Endodermal cell (in vitro differentiated cells): ENCODE measurements around the gene RIMS1. TPM values are rescaled to one million over a fixed set of nuclear protein-coding genes. Genes with fewer than 3 reads are reported as not detected.
"Not testable (repeated sequence)": the region's sequence is repeated elsewhere in the genome, so short reads cannot be mapped to it uniquely, and the experiment has no call there.

Experiments
- DNase-seq: peaks from one replicate; pipeline ENCODE4 v3.0.0-alpha.2; 2017
- H3K27ac ChIP-seq: 2 replicates; pipeline ENCODE4 v1.5.1; 2013; ENCODE audit warnings: mild to moderate bottlenecking, low read depth, low read length, moderate library complexity
- H3K27me3 ChIP-seq: 2 replicates; pipeline ENCODE4 v1.6.1; 2013; ENCODE audit warnings: mild to moderate bottlenecking, low read length, moderate library complexity; ENCODE audit not compliant: insufficient read depth, control insufficient read depth, poor library complexity, severe bottlenecking
- H3K36me3 ChIP-seq: 2 replicates; pipeline ENCODE4 v1.7.0; 2013; ENCODE audit warnings: mild to moderate bottlenecking, low read length, moderate library complexity; ENCODE audit not compliant: control insufficient read depth, insufficient read depth
- H3K4me1 ChIP-seq: one replicate; pipeline ENCODE4 v1.7.0; 2013; ENCODE audit warnings: low read length; ENCODE audit not compliant: control insufficient read depth, insufficient read depth
- H3K4me3 ChIP-seq: 2 replicates; pipeline ENCODE4 v1.5.1; 2013; ENCODE audit warnings: mild to moderate bottlenecking, low read length, moderate library complexity
- H3K9ac ChIP-seq: 2 replicates; pipeline ENCODE4 v1.6.1; 2013; ENCODE audit warnings: mild to moderate bottlenecking, low read length, moderate library complexity; ENCODE audit not compliant: poor library complexity, severe bottlenecking; ENCODE audit errors: extremely low read depth
- H3K9me3 ChIP-seq: 2 replicates; pipeline ENCODE4 v1.6.1; 2013; ENCODE audit warnings: mild to moderate bottlenecking, low read length, moderate library complexity; ENCODE audit not compliant: control insufficient read depth
- H3K27ac Mint-ChIP-seq: 2 replicates; pipeline ENCODE4 v1.8.0; 2020; ENCODE audit warnings: mixed read lengths
- H3K27me3 Mint-ChIP-seq: 2 replicates; pipeline ENCODE4 v1.8.0; 2021; ENCODE audit warnings: mild to moderate bottlenecking, mixed read lengths; ENCODE audit not compliant: insufficient read depth
- H3K36me3 Mint-ChIP-seq: 2 replicates; pipeline ENCODE4 v1.8.0; 2020; ENCODE audit warnings: low read depth, mixed read lengths
- H3K4me1 Mint-ChIP-seq: 2 replicates; pipeline ENCODE4 v1.8.0; 2020; ENCODE audit warnings: mixed read lengths
- H3K4me3 Mint-ChIP-seq: 2 replicates; pipeline ENCODE4 v1.8.0; 2020; ENCODE audit warnings: mild to moderate bottlenecking, moderate library complexity, mixed read lengths
- H3K9me3 Mint-ChIP-seq: 2 replicates; pipeline ENCODE4 v1.8.0; 2020; ENCODE audit warnings: mild to moderate bottlenecking, mixed read lengths
- CTCF ChIP-seq: fragments of 200-600 bp; sonication (generic); conservative IDR thresholded peaks from 2 replicates; pipeline ENCODE4 v1.5.0; 2021; ENCODE audit warnings: antibody characterized with exemption, mild to moderate bottlenecking
- WGBS, 2 experiments: methylation state at CpG; one replicate each; pipeline versions ENCODE4 v1.1.5 to v1.1.7; 2013; ENCODE audit warnings: missing lambda C conversion rate in 2 of 2, mixed read lengths in 1 of 2; ENCODE audit not compliant: insufficient coverage in 1 of 2, insufficient read length in 1 of 2; 5-methylcytosine and 5-hydroxymethylcytosine counted together
- total RNA-seq, 2 donors: library from RNA; stranded (reverse); fragmentation: NEBNext Ultra II Directional in 1 of 2; extraction: Animal tissue kit (Norgen Biotek cat#: 25700) in 1 of 2; gene quantifications; 2 replicates in 1 of 2; 3 replicates in 1 of 2; pipeline ENCODE4 v1.2.1, GENCODE V29; 2021

Gene RIMS1
- total RNA-seq, 2 donors from 2014 or later = 1.1 to 1.6 TPM

GRCh38 chr6:71994705-71995271 is 108.4 kb downstream of the RIMS1 start:
- Histone ChIP-seq H3K36me3 (no peaks in the 10 kb centered on the region), H3K4me1 (peaks cover 2% of the 10 kb centered on the region), H3K27me3 (no peaks in the 10 kb centered on the region), H3K27ac (no peak overlapping the region), H3K9me3 (no peaks in the 10 kb centered on the region), H3K4me3 (no peak overlapping the region), H3K9ac (no peak overlapping the region)
- Mint-ChIP-seq H3K4me1 (peaks cover 2% of the 10 kb centered on the region), H3K27ac (no peak overlapping the region), H3K9me3 (no peaks in the 10 kb centered on the region), H3K27me3 (no peaks in the 10 kb centered on the region), H3K4me3 (no peak overlapping the region), H3K36me3 (no peaks in the 10 kb centered on the region)
- no peak for TF ChIP-seq CTCF
- 92% methylated on average over 1 of the region's 1 CpG; no CpG with 5 or more reads in 1 of the 2 experiments for WGBS, 2 experiments
- no peak for DNase-seq

GRCh38 chr6:71997341-71997740 is 111.0 kb downstream of the RIMS1 start:
- Mint-ChIP-seq H3K4me3 (no peak overlapping the region), H3K4me1 (peaks cover 2% of the 10 kb centered on the region)

GRCh38 chr6:72002415-72002814 is 116.1 kb downstream of the RIMS1 start:
- 87 to 91% methylated on average over 4 of the region's 4 CpGs for WGBS, 2 experiments
- H3K4me3 Mint-ChIP-seq = no peak overlapping the region
- DNase-seq = no peak

More at GRCh38 chr6:71997341-71997740, 111.0 kb downstream of the RIMS1 start:
- 92% methylated on average over 1 of the region's 1 CpG; no CpG with 5 or more reads in 1 of the 2 experiments for WGBS, 2 experiments
- Mint-ChIP-seq H3K27ac (no peak overlapping the region), H3K9me3 (no peaks in the 10 kb centered on the region), H3K27me3 (no peaks in the 10 kb centered on the region), H3K36me3 (no peaks in the 10 kb centered on the region)
- Histone ChIP-seq H3K9ac (no peak overlapping the region), H3K27me3 (no peaks in the 10 kb centered on the region), H3K36me3 (no peaks in the 10 kb centered on the region), H3K9me3 (no peaks in the 10 kb centered on the region), H3K4me3 (no peak overlapping the region), H3K27ac (no peak overlapping the region), H3K4me1 (peaks cover 2% of the 10 kb centered on the region)
- no peak for DNase-seq
- no peak for TF ChIP-seq CTCF

GRCh38 chr6:72006591-72006990 is 120.2 kb downstream of the RIMS1 start:
- not testable (repeated sequence) for H3K9ac ChIP-seq, H3K27me3 Mint-ChIP-seq, H3K4me1 ChIP-seq, H3K4me1 Mint-ChIP-seq, H3K27ac ChIP-seq, H3K27ac Mint-ChIP-seq, H3K4me3 Mint-ChIP-seq, H3K36me3 ChIP-seq, H3K36me3 Mint-ChIP-seq, H3K4me3 ChIP-seq, H3K27me3 ChIP-seq, DNase-seq
- H3K9me3 ChIP-seq = peaks cover 11% of the 10 kb centered on the region
- peaks cover 34% of the 10 kb centered on the region for H3K9me3 Mint-ChIP-seq
- 92 to 100% methylated on average over 3 to 9 of the region's 9 CpGs for WGBS, 2 experiments

More at GRCh38 chr6:72002415-72002814, 116.1 kb downstream of the RIMS1 start:
- H3K36me3 Mint-ChIP-seq = no peaks in the 10 kb centered on the region
- no peak overlapping the region for H3K9ac ChIP-seq
- no peak overlapping the region for H3K27ac Mint-ChIP-seq
- no peak for TF ChIP-seq CTCF
- no peaks in the 10 kb centered on the region for H3K4me1 Mint-ChIP-seq
- peaks cover 25% of the 10 kb centered on the region for H3K9me3 Mint-ChIP-seq
- no peaks in the 10 kb centered on the region for H3K27me3 Mint-ChIP-seq
- H3K4me3 ChIP-seq = no peak overlapping the region
- H3K27ac ChIP-seq = no peak overlapping the region
- no peaks in the 10 kb centered on the region for H3K4me1 ChIP-seq
- no peaks in the 10 kb centered on the region for H3K27me3 ChIP-seq
- peaks cover 11% of the 10 kb centered on the region for H3K9me3 ChIP-seq
- H3K36me3 ChIP-seq = no peaks in the 10 kb centered on the region
